ENCODE measurements around the gene PGAP3. TPM values are rescaled to one million over a fixed set of nuclear protein-coding genes. Genes with fewer than 3 reads are reported as not detected.

PGAP3 gene
- total and polyA plus RNA-seq, 2 of the 4 experiments (the other 2 are of a cell fraction), result 4.3 to 9.8 TPM

DNA sequence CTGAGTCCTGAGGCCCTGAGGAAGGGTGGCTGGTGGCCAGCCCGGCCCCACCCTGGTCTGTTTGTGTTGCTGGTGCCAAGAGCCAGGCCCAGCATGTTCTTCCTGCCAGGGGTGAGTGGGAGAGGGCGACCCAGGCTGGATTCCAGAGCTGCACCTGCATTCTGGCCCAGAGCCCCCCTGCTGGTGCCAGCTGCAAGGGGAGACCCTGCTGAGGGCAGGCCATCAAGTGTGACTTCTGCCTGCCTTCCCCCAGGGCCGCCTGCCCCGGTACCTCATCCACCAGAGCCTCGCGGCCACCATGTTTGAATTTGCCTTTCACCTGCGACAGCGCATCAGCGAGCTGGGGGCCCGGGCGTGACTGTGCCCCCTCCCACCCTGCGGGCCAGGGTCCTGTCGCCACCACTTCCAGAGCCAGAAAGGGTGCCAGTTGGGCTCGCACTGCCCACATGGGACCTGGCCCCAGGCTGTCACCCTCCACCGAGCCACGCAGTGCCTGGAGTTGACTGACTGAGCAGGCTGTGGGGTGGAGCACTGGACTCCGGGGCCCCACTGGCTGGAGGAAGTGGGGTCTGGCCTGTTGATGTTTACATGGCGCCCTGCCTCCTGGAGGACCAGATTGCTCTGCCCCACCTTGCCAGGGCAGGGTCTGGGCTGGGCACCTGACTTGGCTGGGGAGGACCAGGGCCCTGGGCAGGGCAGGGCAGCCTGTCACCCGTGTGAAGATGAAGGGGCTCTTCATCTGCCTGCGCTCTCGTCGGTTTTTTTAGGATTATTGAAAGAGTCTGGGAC lies 25.1 kb downstream of the PGAP3 start:
- Histone ChIP-seq H3K9ac (ENCODE audit: low read depth, low read length) (no peak overlapping the region), H3K9me3 (ENCODE audit: control insufficient read depth, insufficient read depth, low read length) (no peaks in the 10 kb centered on the region), H3K14ac (replicated peaks; ENCODE audit: low read depth, low read length) (no peak overlapping the region), H3K27me3 (ENCODE audit: control insufficient read depth, insufficient read depth, low read length) (peaks cover 9% of the 10 kb centered on the region; the same call in 1 of the 2 replicates), H2BK5ac (ENCODE audit: low read depth, low read length, poor library complexity, severe bottlenecking) (no peak overlapping the region), H3K23ac (ENCODE audit: low read depth, low read length) (no peak overlapping the region), H3K36me3 (ENCODE audit: control insufficient read depth, insufficient read depth, low read length) (peaks cover 37% of the 10 kb centered on the region), H3K27ac (ENCODE audit: insufficient read depth, low read length) (no peak overlapping the region), H3K4me3 (ENCODE audit: insufficient read depth, low read depth, low read length) (no peak overlapping the region), H2BK120ac (ENCODE audit: low read depth, low read length) (no peak overlapping the region), H3K18ac (ENCODE audit: low read depth, low read length) (no peak overlapping the region), H2AFZ (replicated peaks; ENCODE audit: low read length, poor library complexity) (peak overlapping the region; percentile 51), H3K4ac (ENCODE audit: low read depth, low read length) (no peak overlapping the region), H4K91ac (ENCODE audit: insufficient read depth, low read depth, low read length) (no peak overlapping the region), H3K4me2 (ENCODE audit: low read depth, low read length) (no peak overlapping the region), H4K20me1 (ENCODE audit: insufficient read depth, low read length) (no peaks in the 10 kb centered on the region; the same call in none of the 2 replicates), H2AK9ac (replicated peaks; ENCODE audit: low read depth, low read length, poor library complexity) (peak overlapping the region; percentile 33), H2BK20ac (ENCODE audit: low read depth, low read length) (no peak overlapping the region), H4K5ac (ENCODE audit: low read depth, low read length) (no peak overlapping the region), H3K56ac (ENCODE audit: extremely low read depth, insufficient read depth, low read length) (no peak overlapping the region), H3K79me1 (ENCODE audit: low read depth in 1 of 2, low read length in 2 of 2) (no peaks in the 10 kb centered on the region), H2AK5ac (ENCODE audit: low read depth, low read length) (no peak overlapping the region), H2BK15ac (ENCODE audit: low read depth, low read length) (no peak overlapping the region), H3K4me1 (ENCODE audit: control insufficient read depth, insufficient read depth, low read length) (peaks cover 4% of the 10 kb centered on the region; the same call in 1 of the 2 replicates), H3K9me1 (ENCODE audit: insufficient read depth, low read length) (no peaks in the 10 kb centered on the region), H4K8ac (ENCODE audit: low read depth in 2 of 2, low read length in 2 of 2) (no peak overlapping the region)
- dilution Hi-C loops (cut with HindIII; ENCODE audit: low sequenced_read_pairs, unreplicated experiment) (no loop called here), intact Hi-C loops (cut with micrococcal nuclease) (no loop called here), in situ Hi-C loops (cut with MboI; ENCODE audit: low sequenced_read_pairs) (no loop called here)
- WGBS, 2 experiments (ENCODE audit: extremely low coverage in 2 of 2, insufficient read length in 1 of 2), result no CpG with 5 or more reads among the region's 22 CpGs
- no TSS peak for BruUV-seq (replicated peaks)
- TF ChIP-seq NFE2L2 (IDR thresholded peaks at IDR 0.05; ENCODE audit: low read depth, low read length), result no peak
- TF ChIP-seq FOS (IDR thresholded peaks at IDR 0.05; ENCODE audit: low read depth, low read length), result no peak
- TF ChIP-seq, protein P1, sequence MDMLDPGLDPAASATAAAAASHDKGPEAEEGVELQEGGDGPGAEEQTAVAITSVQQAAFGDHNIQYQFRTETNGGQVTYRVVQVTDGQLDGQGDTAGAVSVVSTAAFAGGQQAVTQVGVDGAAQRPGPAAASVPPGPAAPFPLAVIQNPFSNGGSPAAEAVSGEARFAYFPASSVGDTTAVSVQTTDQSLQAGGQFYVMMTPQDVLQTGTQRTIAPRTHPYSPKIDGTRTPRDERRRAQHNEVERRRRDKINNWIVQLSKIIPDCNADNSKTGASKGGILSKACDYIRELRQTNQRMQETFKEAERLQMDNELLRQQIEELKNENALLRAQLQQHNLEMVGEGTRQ (IDR thresholded peaks at IDR 0.05; ENCODE audit: low read depth, low read length), result no peak
- no peak for TF ChIP-seq RCOR1 (IDR thresholded peaks at IDR 0.05; ENCODE audit: insufficient replicate concordance, low read length)
- no peak for TF ChIP-seq CEBPB (IDR thresholded peaks at IDR 0.05; ENCODE audit: low read depth, low read length)
- no peak for TF ChIP-seq BHLHE40 (IDR thresholded peaks at IDR 0.05; ENCODE audit: low read depth, low read length)
- TF ChIP-seq CHD1 (IDR thresholded peaks at IDR 0.05; ENCODE audit: low read depth, low read length), result no peak
- TF ChIP-seq MXI1 (IDR thresholded peaks at IDR 0.05; ENCODE audit: borderline replicate concordance, low read depth, low read length), result no peak
- TF ChIP-seq POLR2A (IDR thresholded peaks at IDR 0.05; ENCODE audit: low read depth, low read length), result no peak
- no peak for TF ChIP-seq MAFK (IDR thresholded peaks at IDR 0.05; ENCODE audit: low read depth, low read length)
- TF ChIP-seq MAZ (IDR thresholded peaks at IDR 0.05; ENCODE audit: borderline replicate concordance, low read depth, low read length), result no peak
- TF ChIP-seq, protein P2, sequence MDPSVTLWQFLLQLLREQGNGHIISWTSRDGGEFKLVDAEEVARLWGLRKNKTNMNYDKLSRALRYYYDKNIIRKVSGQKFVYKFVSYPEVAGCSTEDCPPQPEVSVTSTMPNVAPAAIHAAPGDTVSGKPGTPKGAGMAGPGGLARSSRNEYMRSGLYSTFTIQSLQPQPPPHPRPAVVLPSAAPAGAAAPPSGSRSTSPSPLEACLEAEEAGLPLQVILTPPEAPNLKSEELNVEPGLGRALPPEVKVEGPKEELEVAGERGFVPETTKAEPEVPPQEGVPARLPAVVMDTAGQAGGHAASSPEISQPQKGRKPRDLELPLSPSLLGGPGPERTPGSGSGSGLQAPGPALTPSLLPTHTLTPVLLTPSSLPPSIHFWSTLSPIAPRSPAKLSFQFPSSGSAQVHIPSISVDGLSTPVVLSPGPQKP (IDR thresholded peaks at IDR 0.05; ENCODE audit: borderline replicate concordance, low read depth, low read length), result no peak
- TF ChIP-seq SMC3 (IDR thresholded peaks at IDR 0.05; ENCODE audit: low read depth, low read length), result no peak
- TF ChIP-seq, protein P3, sequence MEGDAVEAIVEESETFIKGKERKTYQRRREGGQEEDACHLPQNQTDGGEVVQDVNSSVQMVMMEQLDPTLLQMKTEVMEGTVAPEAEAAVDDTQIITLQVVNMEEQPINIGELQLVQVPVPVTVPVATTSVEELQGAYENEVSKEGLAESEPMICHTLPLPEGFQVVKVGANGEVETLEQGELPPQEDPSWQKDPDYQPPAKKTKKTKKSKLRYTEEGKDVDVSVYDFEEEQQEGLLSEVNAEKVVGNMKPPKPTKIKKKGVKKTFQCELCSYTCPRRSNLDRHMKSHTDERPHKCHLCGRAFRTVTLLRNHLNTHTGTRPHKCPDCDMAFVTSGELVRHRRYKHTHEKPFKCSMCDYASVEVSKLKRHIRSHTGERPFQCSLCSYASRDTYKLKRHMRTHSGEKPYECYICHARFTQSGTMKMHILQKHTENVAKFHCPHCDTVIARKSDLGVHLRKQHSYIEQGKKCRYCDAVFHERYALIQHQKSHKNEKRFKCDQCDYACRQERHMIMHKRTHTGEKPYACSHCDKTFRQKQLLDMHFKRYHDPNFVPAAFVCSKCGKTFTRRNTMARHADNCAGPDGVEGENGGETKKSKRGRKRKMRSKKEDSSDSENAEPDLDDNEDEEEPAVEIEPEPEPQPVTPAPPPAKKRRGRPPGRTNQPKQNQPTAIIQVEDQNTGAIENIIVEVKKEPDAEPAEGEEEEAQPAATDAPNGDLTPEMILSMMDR (conservative IDR thresholded peaks at IDR 0.05; ENCODE audit: low read depth, low read length), result no peak
- TF ChIP-seq RAD21 (IDR thresholded peaks at IDR 0.05; ENCODE audit: low read length), result no peak
- no peak for TF ChIP-seq RFX5 (IDR thresholded peaks at IDR 0.05; ENCODE audit: low read depth, low read length)
- DNase-seq (no peak), ATAC-seq (ENCODE audit: low read depth) (no peak)
- ChIA-PET CTCF (no interaction called here), POLR2A (ENCODE audit: unreplicated experiment) (no interaction called here)

Data from IMR-90 (cell line).